GM18858 (cell line): ENCODE data around the gene SULF2.

ENCODE experiments used
- ATAC-seq: cut with Tn5 transposase; IDR thresholded peaks from one replicate; pipeline ENCODE4 v1.9.1; 2021; ENCODE audit not compliant: unreplicated experiment

Gene SULF2

GRCh38 chr20:47785854-47786764, 828 bp upstream of the SULF2 start:
- no peak for ATAC-seq

DNA sequence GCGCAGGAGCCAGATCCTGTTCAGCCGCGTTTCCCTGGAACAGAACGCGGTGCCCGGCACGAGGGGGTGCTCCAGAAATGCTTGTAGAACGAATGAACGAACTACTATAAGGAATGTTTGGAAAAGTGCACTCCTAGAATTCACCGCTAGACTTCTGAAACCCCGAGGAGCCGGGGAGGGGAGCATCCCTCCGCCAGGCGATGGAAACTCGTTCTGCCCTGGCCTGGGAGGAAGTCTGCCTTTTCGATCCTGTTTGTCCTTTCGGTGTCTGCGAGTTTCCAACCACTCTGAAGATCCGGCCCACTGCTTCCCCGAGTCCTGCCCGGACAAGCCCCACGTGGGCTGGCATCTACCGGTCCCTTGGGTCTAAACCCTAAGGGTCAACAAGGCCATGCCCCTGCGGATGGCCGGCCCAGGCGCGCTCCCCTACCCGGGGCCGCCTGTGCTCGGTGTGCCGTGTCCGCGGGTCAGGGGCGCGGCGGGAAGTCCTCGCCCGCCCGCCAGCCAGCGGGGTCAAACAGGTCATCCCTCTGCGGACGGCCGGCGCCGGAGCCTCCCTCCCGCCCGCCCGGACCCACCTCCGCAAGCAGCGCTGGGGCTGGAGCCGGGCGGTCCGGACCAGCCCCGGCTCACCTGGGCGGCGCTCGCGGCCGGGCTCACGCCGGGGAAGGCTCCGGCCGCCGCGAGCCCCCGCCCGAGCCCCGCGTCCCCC, 526 bp downstream of the SULF2 start:
- ATAC-seq = no peak

GRCh38 chr20:47783828-47784598, 1.3 kb downstream of the SULF2 start:
- ATAC-seq = no peak

GRCh38 chr20:47782920-47783552, 2.2 kb downstream of the SULF2 start:
- no peak for ATAC-seq

- no peak for ATAC-seq
These were observed 3.2 kb downstream of the SULF2 start for GRCh38 chr20:47782076-47782475.

GRCh38 chr20:47781632-47782031, 3.6 kb downstream of the SULF2 start:
- ATAC-seq = no peak

GRCh38 chr20:47780720-47781389, 4.4 kb downstream of the SULF2 start:
- no peak for ATAC-seq

DNA sequence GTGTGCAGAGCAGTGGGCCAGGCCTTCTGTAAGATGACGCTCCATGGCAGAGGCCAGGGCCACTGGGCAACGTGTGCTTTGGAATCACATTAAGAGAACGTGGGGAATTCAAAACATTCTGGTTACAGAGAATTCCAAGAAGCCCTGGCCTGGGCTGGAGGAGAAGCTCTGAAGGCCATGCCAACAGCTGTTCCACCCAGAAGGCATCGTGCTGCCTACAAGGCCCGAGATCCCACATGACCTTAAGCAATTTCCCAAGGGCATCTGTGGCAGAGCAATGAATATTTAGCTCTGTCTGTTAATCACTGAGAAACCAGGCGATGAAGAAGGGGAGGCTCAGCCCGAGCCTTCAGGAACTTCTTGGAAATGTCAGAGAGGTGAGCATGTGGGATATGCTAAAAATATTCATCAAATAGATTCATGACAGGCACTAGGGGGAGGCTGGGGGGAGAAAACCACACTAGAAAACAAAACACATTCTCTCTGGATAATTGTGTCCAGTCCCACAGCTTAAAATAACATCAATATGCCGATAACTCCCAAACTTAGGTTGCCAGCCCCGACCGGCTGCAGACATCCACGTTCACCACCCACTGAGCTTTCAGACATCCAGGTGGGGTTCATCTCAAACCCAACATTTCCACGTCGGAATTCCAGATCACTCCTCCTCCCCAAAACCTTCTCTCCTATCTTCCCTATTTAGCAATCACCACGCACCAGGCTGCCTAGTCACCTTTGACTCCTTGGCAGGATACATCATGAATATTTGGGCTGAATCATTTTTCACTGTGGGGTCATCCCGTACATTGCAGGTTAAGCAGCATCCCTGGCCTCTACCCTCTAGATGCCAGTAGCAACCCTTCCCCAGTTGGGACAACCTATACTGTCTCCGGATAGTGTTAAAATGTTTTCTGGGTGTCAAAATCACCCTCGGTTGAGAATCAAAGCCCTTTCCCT, 6.6 kb downstream of the SULF2 start:
- no peak for ATAC-seq

DNA sequence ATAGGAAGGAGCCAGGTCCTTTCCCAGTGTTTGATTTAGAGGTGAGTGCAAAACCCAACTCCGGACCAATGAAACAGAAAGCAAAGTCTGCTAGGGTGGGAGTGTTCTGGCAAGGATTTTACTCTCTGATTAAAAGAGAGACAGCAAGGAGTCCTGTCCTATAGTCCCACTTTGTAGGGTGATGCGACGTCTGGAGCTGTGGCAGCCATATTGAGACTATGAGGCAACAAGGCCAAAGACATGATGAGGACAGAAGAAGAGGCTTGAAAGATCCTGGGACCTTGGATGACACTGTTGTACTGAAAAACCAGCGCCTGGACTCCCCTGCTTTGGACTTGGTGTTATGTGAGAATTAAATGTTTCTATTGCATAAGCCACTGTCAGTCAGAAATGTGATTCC, 8.1 kb downstream of the SULF2 start:
- ATAC-seq = no peak

DNA sequence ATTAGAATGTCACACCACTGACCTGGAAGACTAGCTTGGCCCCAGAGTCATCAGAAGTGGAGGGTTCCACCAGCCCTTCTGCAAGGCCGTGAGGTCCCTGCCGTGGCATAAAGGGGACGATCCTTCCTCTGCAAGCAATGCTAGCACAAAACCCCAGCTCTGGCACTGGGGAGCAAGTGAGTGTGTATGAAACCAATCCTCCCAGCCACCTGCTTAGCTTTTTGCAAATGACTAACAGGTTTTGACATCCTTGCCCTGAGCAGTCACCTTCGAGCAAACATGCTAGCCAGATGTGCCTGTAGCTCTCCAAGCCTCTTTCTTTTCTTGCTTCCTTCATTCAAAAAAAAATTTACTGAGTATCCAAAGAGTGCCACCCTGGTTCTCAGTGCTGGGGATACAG, 8.6 kb downstream of the SULF2 start:
- ATAC-seq = no peak

DNA sequence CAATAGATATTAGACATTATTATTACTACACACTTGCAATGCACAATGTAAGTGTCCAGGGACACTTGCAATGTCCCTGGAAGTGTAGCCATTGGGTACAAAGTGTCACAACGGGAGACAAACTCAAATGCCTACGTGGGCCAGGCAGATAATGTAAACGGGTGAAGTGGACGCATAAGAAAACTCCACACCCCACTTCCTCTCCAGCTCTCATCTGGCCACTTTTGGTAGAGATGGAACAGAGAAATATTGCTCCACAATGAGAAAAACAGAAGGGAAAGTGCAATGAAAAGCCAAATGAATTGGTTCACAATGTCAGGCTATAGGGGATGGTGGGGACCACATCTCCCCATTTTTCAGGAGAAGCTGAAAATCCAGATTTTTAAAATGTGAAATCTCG, 9.4 kb downstream of the SULF2 start:
- ATAC-seq = no peak

GRCh38 chr20:47775039-47775438, 10.2 kb downstream of the SULF2 start:
- ATAC-seq = no peak

DNA sequence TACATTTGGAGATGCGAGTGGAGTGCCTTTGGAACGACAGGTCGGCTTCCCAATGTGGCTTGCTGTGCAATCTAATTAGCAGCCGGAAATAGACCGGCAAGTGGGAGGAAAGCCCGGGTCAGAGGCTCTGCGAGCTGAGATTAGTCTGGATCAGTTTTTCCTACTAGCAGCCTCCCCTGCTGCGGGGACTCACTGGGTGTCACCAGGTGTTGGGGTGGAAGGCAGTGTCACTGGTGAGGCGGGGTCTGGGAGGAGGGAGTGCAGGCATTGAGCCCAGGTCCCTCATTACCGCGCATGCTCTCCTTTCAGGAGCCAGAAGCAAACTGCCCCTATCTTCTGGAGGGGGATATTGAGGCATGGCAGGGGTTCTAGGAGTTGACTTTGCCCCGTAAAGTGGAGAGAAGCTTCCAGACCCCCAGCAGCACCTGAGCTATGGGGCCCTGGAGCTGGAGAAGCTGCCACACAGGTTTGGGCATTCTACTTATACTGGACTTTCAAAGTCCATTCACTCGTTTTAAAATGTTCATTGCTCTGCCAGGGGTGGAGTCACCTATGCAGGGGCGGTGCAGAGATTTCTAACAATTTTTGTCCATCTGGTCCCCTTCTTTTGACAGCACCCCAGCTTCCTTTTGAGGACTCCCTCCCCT, 11.0 kb downstream of the SULF2 start:
- ATAC-seq = no peak

GRCh38 chr20:47773371-47773786, 11.9 kb downstream of the SULF2 start:
- ATAC-seq = no peak

GRCh38 chr20:47770935-47771334, 14.3 kb downstream of the SULF2 start:
- ATAC-seq = no peak

GRCh38 chr20:47768016-47768824, 17.1 kb downstream of the SULF2 start:
- ATAC-seq = no peak

GRCh38 chr20:47765691-47766594, 19.3 kb downstream of the SULF2 start:
- no peak for ATAC-seq
